Measurements from ENCODE around the gene PLEKHJ1. TPM values are rescaled to one million over a fixed set of nuclear protein-coding genes. Genes with fewer than 3 reads are reported as not detected.

Gene PLEKHJ1
- total and polyA plus RNA-seq, 9 of the 15 experiments (the other 6 are each of a cell fraction or from before 2014, with no cell fraction given): 1.5 to 188 (median 63.9) TPM

DNA sequence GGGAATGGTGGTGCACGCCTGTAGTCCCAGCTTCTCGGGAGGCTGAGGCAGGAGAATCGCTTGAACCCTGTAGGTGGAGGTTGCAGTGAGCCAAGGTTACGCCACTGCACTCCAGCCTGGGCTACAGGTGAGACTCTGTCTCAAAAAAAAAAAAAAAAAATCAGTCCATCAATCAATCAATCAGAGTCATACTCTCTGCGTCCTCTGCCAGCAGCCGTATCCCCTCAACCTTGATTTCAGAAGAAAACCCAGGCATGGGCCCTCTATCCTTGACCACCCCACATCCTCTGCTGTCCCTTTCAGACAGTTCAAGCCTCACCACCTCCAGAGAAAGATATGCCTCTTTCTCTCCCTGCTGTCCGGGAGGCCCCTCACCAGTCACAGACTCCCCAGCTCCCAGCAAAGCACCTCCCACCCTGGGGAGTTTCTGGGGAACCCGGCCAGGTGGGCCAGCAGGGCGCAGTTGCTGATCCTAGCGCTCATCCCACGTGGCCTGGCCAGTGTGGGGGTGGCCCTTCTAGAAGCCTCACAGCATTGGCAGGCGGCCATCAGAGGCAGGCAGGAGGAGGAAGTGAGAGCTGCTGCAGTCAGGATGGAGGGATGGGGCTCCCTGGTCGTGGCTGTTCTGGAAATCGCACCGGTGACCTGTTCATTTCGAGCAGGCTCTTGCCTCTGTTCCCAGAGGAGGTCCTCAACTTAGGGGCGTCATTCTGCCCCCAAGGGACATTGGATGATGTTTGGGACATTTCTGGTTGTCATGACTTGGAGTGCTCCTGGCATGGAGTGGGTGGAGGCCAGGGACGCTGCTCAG is 30.3 kb upstream of the PLEKHJ1 start (continued):
- TF ChIP-seq MAZ (CRISPR knock-in tag; conservative IDR thresholded peaks at IDR 0.05 in 1 of 2, IDR thresholded peaks at IDR 0.05 in 1 of 2) (peak; percentile 27 to 32; a peak in 1 of 4 replicates), ZNF695 (CRISPR knock-in tag; IDR thresholded peaks at IDR 0.05) (no peak), ESRRA (IDR thresholded peaks at IDR 0.05; ENCODE audit: borderline replicate concordance, low read depth) (no peak), NFYB (IDR thresholded peaks at IDR 0.05; ENCODE audit: extremely low read depth, insufficient read length) (no peak), LEF1 (IDR thresholded peaks at IDR 0.05) (no peak), EHMT2 (IDR thresholded peaks at IDR 0.05) (no peak), EZH2 (IDR thresholded peaks at IDR 0.05; ENCODE audit: borderline replicate concordance, low read depth, low read length) (no peak), ZNF354B (CRISPR knock-in tag; IDR thresholded peaks at IDR 0.05) (no peak), FOXA3 (CRISPR knock-in tag; conservative IDR thresholded peaks at IDR 0.05 in 1 of 2, IDR thresholded peaks at IDR 0.05 in 1 of 2) (peak in 1 of 2 experiments; percentile 15; a peak in 1 of 4 replicates), ZFP36 (IDR thresholded peaks at IDR 0.05; ENCODE audit: low read depth, low read length, partially characterized antibody) (peak; percentile 80), BACH1 (tag; IDR thresholded peaks at IDR 0.05) (no peak), ZFX (CRISPR knock-in tag; IDR thresholded peaks at IDR 0.05) (peak; percentile 43; the same call in 1 of the 2 replicates), HOXB6 (CRISPR knock-in tag; IDR thresholded peaks at IDR 0.05; ENCODE audit: borderline replicate concordance) (no peak)
- TF ChIP-seq, protein P1, sequence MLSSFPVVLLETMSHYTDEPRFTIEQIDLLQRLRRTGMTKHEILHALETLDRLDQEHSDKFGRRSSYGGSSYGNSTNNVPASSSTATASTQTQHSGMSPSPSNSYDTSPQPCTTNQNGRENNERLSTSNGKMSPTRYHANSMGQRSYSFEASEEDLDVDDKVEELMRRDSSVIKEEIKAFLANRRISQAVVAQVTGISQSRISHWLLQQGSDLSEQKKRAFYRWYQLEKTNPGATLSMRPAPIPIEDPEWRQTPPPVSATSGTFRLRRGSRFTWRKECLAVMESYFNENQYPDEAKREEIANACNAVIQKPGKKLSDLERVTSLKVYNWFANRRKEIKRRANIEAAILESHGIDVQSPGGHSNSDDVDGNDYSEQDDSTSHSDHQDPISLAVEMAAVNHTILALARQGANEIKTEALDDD (IDR thresholded peaks at IDR 0.05): no peak
- TF ChIP-seq, protein P2, sequence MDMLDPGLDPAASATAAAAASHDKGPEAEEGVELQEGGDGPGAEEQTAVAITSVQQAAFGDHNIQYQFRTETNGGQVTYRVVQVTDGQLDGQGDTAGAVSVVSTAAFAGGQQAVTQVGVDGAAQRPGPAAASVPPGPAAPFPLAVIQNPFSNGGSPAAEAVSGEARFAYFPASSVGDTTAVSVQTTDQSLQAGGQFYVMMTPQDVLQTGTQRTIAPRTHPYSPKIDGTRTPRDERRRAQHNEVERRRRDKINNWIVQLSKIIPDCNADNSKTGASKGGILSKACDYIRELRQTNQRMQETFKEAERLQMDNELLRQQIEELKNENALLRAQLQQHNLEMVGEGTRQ (CRISPR knock-in tag; IDR thresholded peaks at IDR 0.05): peak; percentile 86
- TF ChIP-seq, protein P3, sequence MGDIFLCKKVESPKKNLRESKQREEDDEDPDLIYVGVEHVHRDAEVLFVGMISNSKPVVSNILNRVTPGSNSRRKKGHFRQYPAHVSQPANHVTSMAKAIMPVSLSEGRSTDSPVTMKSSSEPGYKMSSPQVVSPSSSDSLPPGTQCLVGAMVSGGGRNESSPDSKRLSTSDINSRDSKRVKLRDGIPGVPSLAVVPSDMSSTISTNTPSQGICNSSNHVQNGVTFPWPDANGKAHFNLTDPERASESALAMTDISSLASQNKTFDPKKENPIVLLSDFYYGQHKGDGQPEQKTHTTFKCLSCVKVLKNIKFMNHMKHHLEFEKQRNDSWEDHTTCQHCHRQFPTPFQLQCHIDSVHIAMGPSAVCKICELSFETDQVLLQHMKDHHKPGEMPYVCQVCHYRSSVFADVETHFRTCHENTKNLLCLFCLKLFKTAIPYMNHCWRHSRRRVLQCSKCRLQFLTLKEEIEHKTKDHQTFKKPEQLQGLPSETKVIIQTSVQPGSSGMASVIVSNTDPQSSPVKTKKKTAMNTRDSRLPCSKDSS (IDR thresholded peaks at IDR 0.05; ENCODE audit: low read depth, partially characterized antibody): no peak
- TF ChIP-seq, protein P4, sequence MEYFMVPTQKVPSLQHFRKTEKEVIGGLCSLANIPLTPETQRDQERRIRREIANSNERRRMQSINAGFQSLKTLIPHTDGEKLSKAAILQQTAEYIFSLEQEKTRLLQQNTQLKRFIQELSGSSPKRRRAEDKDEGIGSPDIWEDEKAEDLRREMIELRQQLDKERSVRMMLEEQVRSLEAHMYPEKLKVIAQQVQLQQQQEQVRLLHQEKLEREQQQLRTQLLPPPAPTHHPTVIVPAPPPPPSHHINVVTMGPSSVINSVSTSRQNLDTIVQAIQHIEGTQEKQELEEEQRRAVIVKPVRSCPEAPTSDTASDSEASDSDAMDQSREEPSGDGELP (CRISPR knock-in tag; IDR thresholded peaks at IDR 0.05; ENCODE audit: borderline replicate concordance): peak; percentile 78; the same call in 1 of the 2 replicates

All from K562 (cell line).